UCSD-AML1 (cell line): ENCODE measurements around the gene HPX.

Experiments
- DNase-seq: peaks from one replicate; lab custom pipeline; 2025; ENCODE audit not compliant: unreplicated experiment; lab: John Stamatoyannopoulos, UW

The HPX gene

GRCh38 chr11:6418557-6419008, 22.2 kb downstream of the HPX start:
- no peak for DNase-seq

- DNase-seq = no peak
These were observed 22.8 kb downstream of the HPX start for GRCh38 chr11:6417907-6418556.

- no peak for DNase-seq
These were observed 25.0 kb downstream of the HPX start for GRCh38 chr11:6415797-6416196.

- DNase-seq = no peak
These were observed 25.9 kb downstream of the HPX start for GRCh38 chr11:6414874-6415328.

- DNase-seq = no peak
These were observed 27.0 kb downstream of the HPX start for GRCh38 chr11:6413791-6414201.

GRCh38 chr11:6411594-6412031, 29.2 kb downstream of the HPX start:
- DNase-seq = no peak

GRCh38 chr11:6410695-6411430, 29.9 kb downstream of the HPX start:
- DNase-seq = no peak

GRCh38 chr11:6406370-6406769, 34.4 kb downstream of the HPX start:
- no peak for DNase-seq

GRCh38 chr11:6405846-6406245, 34.9 kb downstream of the HPX start:
- DNase-seq = no peak

- DNase-seq = no peak
These were observed 35.6 kb downstream of the HPX start for GRCh38 chr11:6405052-6405667.

- no peak for DNase-seq
These were observed 36.3 kb downstream of the HPX start for GRCh38 chr11:6404342-6405051.

GRCh38 chr11:6403539-6403938, 37.2 kb downstream of the HPX start:
- no peak for DNase-seq

- peak; percentile 44 for DNase-seq
These were observed 38.2 kb downstream of the HPX start for GRCh38 chr11:6402561-6402981.

GRCh38 chr11:6402061-6402470, 38.7 kb downstream of the HPX start:
- no peak for DNase-seq

GRCh38 chr11:6401464-6401863, 39.3 kb downstream of the HPX start:
- DNase-seq = no peak

- no peak for DNase-seq
These were observed 40.1 kb downstream of the HPX start for GRCh38 chr11:6400431-6401345.

GRCh38 chr11:6397636-6398035, 43.2 kb downstream of the HPX start:
- no peak for DNase-seq

GRCh38 chr11:6397156-6397555, 43.6 kb downstream of the HPX start:
- no peak for DNase-seq

- DNase-seq = no peak
These were observed 45.2 kb downstream of the HPX start for GRCh38 chr11:6395470-6396060.
